Placental pericyte (primary cell): ENCODE data around the gene GLYATL2. TPM values are rescaled to one million over a fixed set of nuclear protein-coding genes. Genes with fewer than 3 reads are reported as not detected.

Experiments used
- total RNA-seq: library from RNA; depleted of rRNA; stranded (reverse); fragments of >200 nt; gene quantifications from 2 replicates; pipeline ENCODE4 v1.2.3, GENCODE V29; 2012

GLYATL2 gene
- not detected in 2 replicates for total RNA-seq

GRCh38 chr11:58844361-58845005 lies at the start of gene GLYATL2:
GLYATL2 (minus strand) TSS chr11:58844704; CDS start chr11:58839612, 5,092 bp downstream.

Other genes starting within 250 kb of the GLYATL2 start
- gene CNTF, start 222.0 kb downstream of the GLYATL2 start, total RNA-seq, result 2.4 and 4.9 TPM in 2 replicates
- not detected in 2 replicates for gene GLYAT, start 112.8 kb downstream of the GLYATL2 start, total RNA-seq
- gene GLYATL1, start 94.8 kb upstream of the GLYATL2 start, total RNA-seq, result not detected in 2 replicates
- not detected in 2 replicates for gene GLYATL1B, start 241.6 kb upstream of the GLYATL2 start, total RNA-seq